ENCODE data around the gene KIR2DL1.
"Not testable (repeated sequence)": the region's sequence is repeated elsewhere in the genome, so short reads cannot be mapped to it uniquely, and the experiment has no call there.

Gene KIR2DL1

GRCh38 chr19:54771018-54771960 is 1.7 kb downstream of the KIR2DL1 start:
- DNase-seq: not testable (repeated sequence)

- not testable (repeated sequence) for DNase-seq
Measured at GRCh38 chr19:54772666-54773065, 3.1 kb downstream of the KIR2DL1 start.

GRCh38 chr19:54775095-54775815 is 5.7 kb downstream of the KIR2DL1 start:
- DNase-seq: not testable (repeated sequence)

GRCh38 chr19:54775830-54776229 is 6.2 kb downstream of the KIR2DL1 start:
- not testable (repeated sequence) for DNase-seq

- DNase-seq: not testable (repeated sequence)
Measured at GRCh38 chr19:54777851-54778250, 8.3 kb downstream of the KIR2DL1 start.

GRCh38 chr19:54778896-54779295 is 9.3 kb downstream of the KIR2DL1 start:
- not testable (repeated sequence) for DNase-seq

- not testable (repeated sequence) for DNase-seq
Measured at GRCh38 chr19:54782916-54783315, 13.3 kb downstream of the KIR2DL1 start.

- DNase-seq: not testable (repeated sequence)
Measured at GRCh38 chr19:54786091-54786723, 16.6 kb downstream of the KIR2DL1 start.

- DNase-seq: not testable (repeated sequence)
Measured at GRCh38 chr19:54788154-54788553, 18.6 kb downstream of the KIR2DL1 start.

- DNase-seq: no peak
Measured at GRCh38 chr19:54790711-54791110, 21.1 kb downstream of the KIR2DL1 start.

- no peak for DNase-seq
Measured at GRCh38 chr19:54791476-54791875, 21.9 kb downstream of the KIR2DL1 start.

GRCh38 chr19:54792814-54793213 is 23.2 kb downstream of the KIR2DL1 start:
- DNase-seq: peak in 1 of 5 donors; percentile 21

GRCh38 chr19:54795758-54796157 is 26.2 kb downstream of the KIR2DL1 start:
- no peak for DNase-seq

GRCh38 chr19:54803410-54803809 is 33.8 kb downstream of the KIR2DL1 start, which contains the start of gene KIR2DL4:
Gene KIR2DL4 (plus strand): TSS chr19:54803610. CDS start chr19:54803652, 42 bp downstream.
- no peak for DNase-seq

- DNase-seq: no peak
Measured at GRCh38 chr19:54804101-54804500, 34.5 kb downstream of the KIR2DL1 start.

GRCh38 chr19:54804571-54804970 is 35.0 kb downstream of the KIR2DL1 start:
- no peak for DNase-seq

- DNase-seq: no peak
Measured at GRCh38 chr19:54805665-54806515, 36.3 kb downstream of the KIR2DL1 start.

GRCh38 chr19:54806516-54806838 is 36.9 kb downstream of the KIR2DL1 start:
- no peak for DNase-seq

GRCh38 chr19:54814571-54814970 is 45.0 kb downstream of the KIR2DL1 start:
- DNase-seq: not testable (repeated sequence)

- not testable (repeated sequence) for DNase-seq
Measured at GRCh38 chr19:54816251-54816650, 46.7 kb downstream of the KIR2DL1 start, which contains the start of gene KIR3DL1. Gene KIR3DL1 (plus strand): TSS chr19:54816468.

- no peak for DNase-seq
Measured at GRCh38 chr19:54817670-54818536, 48.3 kb downstream of the KIR2DL1 start.
